Lower lobe of right lung (tissue), 2 donors: ENCODE results near the gene TRMT1. TPM values are rescaled to one million over a fixed set of nuclear protein-coding genes. Genes with fewer than 3 reads are reported as not detected.

Experiments
- ATAC-seq, 2 donors: fragments of 200-7000 bp; cut with Tn5 transposase; one replicate each; pipeline ENCODE4 v1.9.1; 2020 to 2022; ENCODE audit warnings: mild to moderate bottlenecking in 2 of 2, moderate library complexity in 2 of 2
- DNase-seq: peaks from one replicate; pipeline ENCODE4 v3.0.0-alpha.2; 2020
- H3K27ac ChIP-seq: fragments of 200-600 bp; one replicate; pipeline ENCODE4 v1.8.0; 2022
- H3K27me3 ChIP-seq: fragments of 200-600 bp; one replicate; pipeline ENCODE4 v1.8.0; 2022; ENCODE audit warnings: low read depth
- H3K36me3 ChIP-seq: fragments of 200-600 bp; one replicate; pipeline ENCODE4 v1.8.0; 2022; ENCODE audit warnings: mild to moderate bottlenecking
- H3K4me1 ChIP-seq: fragments of 200-600 bp; one replicate; pipeline ENCODE4 v1.8.0; 2022
- H3K4me3 ChIP-seq: fragments of 200-600 bp; one replicate; pipeline ENCODE4 v1.8.0; 2022; ENCODE audit warnings: mild to moderate bottlenecking
- H3K9me3 ChIP-seq: fragments of 200-600 bp; one replicate; pipeline ENCODE4 v1.8.0; 2022
- CTCF ChIP-seq: fragments of 200-600 bp; IDR thresholded peaks from one replicate; pipeline ENCODE4 v1.8.0; 2022; ENCODE audit warnings: antibody characterized with exemption, mild to moderate bottlenecking
- intact Hi-C: fragments of 100-400 bp; cut with DNase I; formaldehyde crosslinking; loops from one replicate; pipeline ENCODE4 v1.11.0; 2022
- total RNA-seq: library from RNA; stranded (reverse); fragmentation: NEBNext Ultra II Directional; extraction: Animal tissue kit (Norgen Biotek cat#: 25700); gene quantifications from one replicate; pipeline ENCODE4 v1.2.1, GENCODE V29; 2021
- donor health status: DM: no; HTN: yes; CAD: no; lungs with severe emphysema.

Gene TRMT1
- total RNA-seq, 1 donor from 2014 or later: 29.3 TPM

GRCh38 chr19:13097463-13098258 is 18.9 kb downstream of the TRMT1 start:
- intact Hi-C loops: no loop called here
- Histone ChIP-seq H3K4me3 (peak overlapping the region; percentile 57), H3K9me3 (no peaks in the 10 kb centered on the region), H3K27me3 (no peaks in the 10 kb centered on the region), H3K36me3 (peaks cover 24% of the 10 kb centered on the region), H3K27ac (peak overlapping the region; percentile 96), H3K4me1 (peaks cover 91% of the 10 kb centered on the region)
- no peak for TF ChIP-seq CTCF
- DNase-seq (peak; percentile 85), ATAC-seq (peak in 1 of 2 donors; percentile 0)

GRCh38 chr19:13097033-13097462 is 19.5 kb downstream of the TRMT1 start:
- no peak for ATAC-seq
- no peaks in the 10 kb centered on the region for H3K27me3 ChIP-seq
- no peaks in the 10 kb centered on the region for H3K9me3 ChIP-seq
- H3K27ac ChIP-seq: peak overlapping the region; percentile 96
- peaks cover 91% of the 10 kb centered on the region for H3K4me1 ChIP-seq
- no peak for TF ChIP-seq CTCF
- peaks cover 24% of the 10 kb centered on the region for H3K36me3 ChIP-seq
- H3K4me3 ChIP-seq: peak overlapping the region; percentile 57
- intact Hi-C loops: no loop called here
- no peak for DNase-seq

- intact Hi-C loops: no loop called here
- Histone ChIP-seq H3K9me3 (no peaks in the 10 kb centered on the region), H3K4me3 (peak overlapping the region; percentile 57), H3K27ac (peak overlapping the region; percentile 96), H3K4me1 (peaks cover 91% of the 10 kb centered on the region), H3K27me3 (no peaks in the 10 kb centered on the region), H3K36me3 (peaks cover 24% of the 10 kb centered on the region)
- TF ChIP-seq CTCF: no peak
- no peak for ATAC-seq
- DNase-seq: no peak
Measured at GRCh38 chr19:13095934-13096927, 20.3 kb downstream of the TRMT1 start.

- no peak for ATAC-seq
- Histone ChIP-seq H3K27me3 (no peaks in the 10 kb centered on the region), H3K9me3 (no peaks in the 10 kb centered on the region), H3K36me3 (peaks cover 26% of the 10 kb centered on the region), H3K4me1 (peaks cover 90% of the 10 kb centered on the region), H3K27ac (peak overlapping the region; percentile 96), H3K4me3 (peak overlapping the region; percentile 57)
- intact Hi-C loops: no loop called here
- no peak for TF ChIP-seq CTCF
- no peak for DNase-seq
Measured at GRCh38 chr19:13095393-13095784, 21.2 kb downstream of the TRMT1 start.

- no peaks in the 10 kb centered on the region for H3K27me3 ChIP-seq
- peak overlapping the region; percentile 96 for H3K27ac ChIP-seq
- DNase-seq (no peak), ATAC-seq (no peak)
- TF ChIP-seq CTCF: no peak
- intact Hi-C loops: no loop called here
- peak overlapping the region; percentile 57 for H3K4me3 ChIP-seq
- H3K9me3 ChIP-seq: no peaks in the 10 kb centered on the region
- H3K4me1 ChIP-seq: peaks cover 86% of the 10 kb centered on the region
- peaks cover 26% of the 10 kb centered on the region for H3K36me3 ChIP-seq
Measured at GRCh38 chr19:13094771-13095392, 21.7 kb downstream of the TRMT1 start.
